Measurements from ENCODE around the gene MAP3K20.
"Not testable (repeated sequence)": the region's sequence is repeated elsewhere in the genome, so short reads cannot be mapped to it uniquely, and the experiment has no call there.

DNA sequence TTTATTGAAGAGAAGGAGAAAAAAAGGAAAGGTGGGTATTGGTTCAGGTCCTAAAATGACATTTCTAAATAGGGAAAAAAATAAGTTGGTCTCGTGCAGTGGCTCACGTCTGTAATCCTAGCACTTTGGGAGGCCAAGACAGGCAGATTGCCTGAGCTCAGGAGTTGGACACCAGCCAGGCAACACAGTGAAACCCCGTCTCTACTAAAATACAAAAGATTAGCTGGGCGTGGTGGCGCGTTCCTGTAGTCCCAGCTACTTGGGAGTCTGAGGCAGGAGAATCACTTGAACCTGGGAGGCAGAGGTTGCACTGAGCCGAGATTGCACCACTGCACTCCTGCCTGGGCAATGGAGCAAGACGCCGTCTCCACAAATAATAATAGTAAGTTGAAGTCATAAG is 131.5 kb downstream of the MAP3K20 start:
- TF ChIP-seq SIX5 (IDR thresholded peaks at IDR 0.05; ENCODE audit: low read depth, low read length); RFX5 (IDR thresholded peaks at IDR 0.05; ENCODE audit: borderline replicate concordance, low read depth, low read length); POLR2A (IDR thresholded peaks at IDR 0.05; ENCODE audit: control extremely low read depth in 1 of 2, low read depth in 2 of 2, low read length in 2 of 2); SP1 (IDR thresholded peaks at IDR 0.05; ENCODE audit: low read depth, low read length); TAF7 (optimal IDR thresholded peaks at IDR 0.05; ENCODE audit: borderline replicate concordance, low read depth, low read length): not testable (repeated sequence)
- TF ChIP-seq, protein P1, sequence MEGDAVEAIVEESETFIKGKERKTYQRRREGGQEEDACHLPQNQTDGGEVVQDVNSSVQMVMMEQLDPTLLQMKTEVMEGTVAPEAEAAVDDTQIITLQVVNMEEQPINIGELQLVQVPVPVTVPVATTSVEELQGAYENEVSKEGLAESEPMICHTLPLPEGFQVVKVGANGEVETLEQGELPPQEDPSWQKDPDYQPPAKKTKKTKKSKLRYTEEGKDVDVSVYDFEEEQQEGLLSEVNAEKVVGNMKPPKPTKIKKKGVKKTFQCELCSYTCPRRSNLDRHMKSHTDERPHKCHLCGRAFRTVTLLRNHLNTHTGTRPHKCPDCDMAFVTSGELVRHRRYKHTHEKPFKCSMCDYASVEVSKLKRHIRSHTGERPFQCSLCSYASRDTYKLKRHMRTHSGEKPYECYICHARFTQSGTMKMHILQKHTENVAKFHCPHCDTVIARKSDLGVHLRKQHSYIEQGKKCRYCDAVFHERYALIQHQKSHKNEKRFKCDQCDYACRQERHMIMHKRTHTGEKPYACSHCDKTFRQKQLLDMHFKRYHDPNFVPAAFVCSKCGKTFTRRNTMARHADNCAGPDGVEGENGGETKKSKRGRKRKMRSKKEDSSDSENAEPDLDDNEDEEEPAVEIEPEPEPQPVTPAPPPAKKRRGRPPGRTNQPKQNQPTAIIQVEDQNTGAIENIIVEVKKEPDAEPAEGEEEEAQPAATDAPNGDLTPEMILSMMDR (IDR thresholded peaks at IDR 0.05; ENCODE audit: control extremely low read depth in 1 of 3, insufficient read depth in 1 of 3, low read depth in 1 of 3, low read length in 3 of 3): not testable (repeated sequence)

Measured in H1 (cell line).